Mesenchymal stem cell (in vitro differentiated cells and primary cell): ENCODE measurements around the gene HPS6.

ENCODE experiments used
- DNase-seq: peaks from one replicate; pipeline ENCODE4 v3.0.0-alpha.2; 2013
- H2AFZ ChIP-seq: one replicate; pipeline ENCODE4 v1.6.1; 2013; ENCODE audit warnings: low read depth, mild to moderate bottlenecking, control low read depth, inconsistent platforms, low read length, moderate library complexity
- H2AK5ac ChIP-seq: 2 replicates; pipeline ENCODE4 v1.6.1; 2013; ENCODE audit warnings: low read length, moderate library complexity, mild to moderate bottlenecking, inconsistent platforms; ENCODE audit not compliant: severe bottlenecking
- H2BK120ac ChIP-seq: one replicate; pipeline ENCODE4 v1.6.1; 2013; ENCODE audit warnings: low read depth, mild to moderate bottlenecking, inconsistent platforms, low read length, moderate library complexity
- H2BK12ac ChIP-seq, 2 experiments: one replicate each; pipeline ENCODE4 v1.6.1; 2013; ENCODE audit warnings: inconsistent platforms in 2 of 2, low read length in 2 of 2, mild to moderate bottlenecking in 2 of 2, moderate library complexity in 2 of 2, control low read depth in 1 of 2
- H2BK15ac ChIP-seq: one replicate; pipeline ENCODE4 v1.6.1; 2013; ENCODE audit warnings: mild to moderate bottlenecking, low read depth, inconsistent platforms; ENCODE audit not compliant: poor library complexity, severe bottlenecking
- H2BK5ac ChIP-seq: 2 replicates; pipeline ENCODE4 v1.6.1; 2013; ENCODE audit warnings: low read depth, mild to moderate bottlenecking, low read length, control low read depth, inconsistent platforms; ENCODE audit not compliant: poor library complexity, severe bottlenecking
- H3K14ac ChIP-seq, 2 experiments: one replicate each; pipeline ENCODE4 v1.6.1; 2013; ENCODE audit warnings: inconsistent platforms in 2 of 2, low read length in 2 of 2, control low read depth in 1 of 2, mild to moderate bottlenecking in 1 of 2, moderate library complexity in 1 of 2
- H3K18ac ChIP-seq, 2 experiments: one replicate each; pipeline ENCODE4 v1.6.1; 2013; ENCODE audit warnings: inconsistent platforms in 2 of 2, low read length in 2 of 2, control low read depth in 1 of 2, low read depth in 1 of 2, mild to moderate bottlenecking in 1 of 2
- H3K23ac ChIP-seq, 2 experiments: one replicate each; pipeline ENCODE4 v1.6.1; 2013; ENCODE audit warnings: inconsistent platforms in 2 of 2, low read length in 2 of 2, mild to moderate bottlenecking in 2 of 2, moderate library complexity in 2 of 2, control low read depth in 1 of 2
- H3K27ac ChIP-seq: 2 replicates; pipeline ENCODE4 v1.5.1; 2013; ENCODE audit warnings: mild to moderate bottlenecking, moderate library complexity, low read length, control low read depth, inconsistent platforms; ENCODE audit not compliant: poor library complexity, severe bottlenecking
- H3K27me3 ChIP-seq, 2 experiments: 2 replicates each; pipeline versions ENCODE4 v1.6.1 to v1.7.0; 2013; ENCODE audit warnings: low read length in 2 of 2, mild to moderate bottlenecking in 2 of 2, moderate library complexity in 2 of 2, control low read depth in 1 of 2, inconsistent platforms in 1 of 2; ENCODE audit not compliant: control insufficient read depth in 1 of 2, insufficient read depth in 1 of 2
- H3K36me3 ChIP-seq, 2 experiments: 2 replicates each; pipeline versions ENCODE4 v1.6.1 to v1.7.0; 2013; ENCODE audit warnings: low read length in 2 of 2, control low read depth in 1 of 2, inconsistent platforms in 1 of 2, low read depth in 1 of 2, mild to moderate bottlenecking in 1 of 2; ENCODE audit not compliant: insufficient read depth in 2 of 2, control insufficient read depth in 1 of 2
- H3K4ac ChIP-seq, 2 experiments: one replicate each; pipeline ENCODE4 v1.6.1; 2013; ENCODE audit warnings: inconsistent platforms in 2 of 2, low read length in 2 of 2, mild to moderate bottlenecking in 2 of 2, moderate library complexity in 2 of 2, control low read depth in 1 of 2, low read depth in 1 of 2
- H3K4me1 ChIP-seq: 2 replicates; pipeline ENCODE4 v1.6.1; 2013; ENCODE audit warnings: low read depth, low read length, control low read depth; ENCODE audit not compliant: control insufficient read depth, insufficient read depth
- H3K4me2 ChIP-seq: 2 replicates; pipeline ENCODE4 v1.6.1; 2013; ENCODE audit warnings: low read length, mild to moderate bottlenecking, inconsistent platforms; ENCODE audit not compliant: poor library complexity, severe bottlenecking
- H3K4me3 ChIP-seq, 2 experiments: 2 replicates each; pipeline versions ENCODE4 v1.5.1 to v1.7.0; 2013; ENCODE audit warnings: low read length in 2 of 2, mild to moderate bottlenecking in 2 of 2, control low read depth in 1 of 2, low read depth in 1 of 2; ENCODE audit not compliant: insufficient read depth in 1 of 2
- H3K79me1 ChIP-seq: replicated peaks from 2 replicates; pipeline ENCODE4 v1.6.1; 2013; ENCODE audit warnings: mild to moderate bottlenecking, control low read depth, low read length, inconsistent platforms; ENCODE audit not compliant: poor library complexity, severe bottlenecking
- H3K9ac ChIP-seq: 2 replicates; pipeline ENCODE4 v1.7.0; 2013; ENCODE audit warnings: mild to moderate bottlenecking, low read length, moderate library complexity
- H3K9me3 ChIP-seq: 2 replicates; pipeline ENCODE4 v1.7.0; 2013; ENCODE audit warnings: mild to moderate bottlenecking, low read length; ENCODE audit not compliant: control insufficient read depth
- H4K8ac ChIP-seq: one replicate; pipeline ENCODE4 v1.6.1; 2013; ENCODE audit warnings: inconsistent platforms, mild to moderate bottlenecking, low read length, moderate library complexity
- H4K91ac ChIP-seq: one replicate; pipeline ENCODE4 v1.6.1; 2013; ENCODE audit warnings: mild to moderate bottlenecking, low read length, inconsistent platforms
- WGBS: methylation state at CpG from one replicate; pipeline ENCODE4 v1.1.7; 2013; ENCODE audit warnings: mixed read lengths; 5-methylcytosine and 5-hydroxymethylcytosine counted together

Gene HPS6

DNA sequence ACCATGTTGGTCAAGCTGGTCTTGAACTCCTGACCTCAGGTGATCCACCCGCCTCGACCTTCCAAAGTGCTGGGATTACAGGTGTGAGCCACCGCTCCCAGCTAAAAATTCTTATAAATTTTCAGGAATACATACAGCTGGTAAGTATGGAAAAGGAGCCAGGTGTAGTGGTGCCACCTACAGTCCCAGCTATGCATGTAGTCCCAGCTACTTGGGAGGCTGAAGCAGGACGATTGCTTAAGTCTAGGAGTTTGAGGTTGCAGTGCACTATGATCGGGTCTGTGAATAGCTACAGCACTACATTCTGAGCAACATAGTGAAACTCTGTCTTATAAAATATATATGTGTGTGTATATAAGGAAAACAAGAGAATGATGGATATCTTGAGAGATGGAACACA is 36.0 kb downstream of the HPS6 start:
- no peak for DNase-seq
- peaks cover 3% of the 10 kb centered on the region for H3K4me1 ChIP-seq
- H2BK12ac ChIP-seq, result no peak overlapping the region
- H2BK15ac ChIP-seq, result no peak overlapping the region
- no peak overlapping the region for H3K27ac ChIP-seq
- no peak overlapping the region for H3K4me3 ChIP-seq
- no peak overlapping the region for H4K91ac ChIP-seq
- H3K9ac ChIP-seq, result no peak overlapping the region
- H2AFZ ChIP-seq, result no peak overlapping the region
- H4K8ac ChIP-seq, result no peak overlapping the region
- H3K9me3 ChIP-seq, result no peaks in the 10 kb centered on the region
- 86% methylated on average over 1 of the region's 5 CpGs for WGBS
- H3K23ac ChIP-seq, result no peak overlapping the region
- no peak overlapping the region for H3K4ac ChIP-seq
- H3K14ac ChIP-seq, result no peak overlapping the region
- H2AK5ac ChIP-seq, result no peak overlapping the region
- no peak overlapping the region for H3K4me2 ChIP-seq
- H3K27me3 ChIP-seq, result no peaks in the 10 kb centered on the region
- H3K36me3 ChIP-seq, result peaks cover 19 to 27% of the 10 kb centered on the region in 2 experiments
- no peak overlapping the region for H3K18ac ChIP-seq
- H2BK120ac ChIP-seq, result no peak overlapping the region
- H2BK5ac ChIP-seq, result no peak overlapping the region
- peaks cover 8% of the 10 kb centered on the region for H3K79me1 ChIP-seq

DNA sequence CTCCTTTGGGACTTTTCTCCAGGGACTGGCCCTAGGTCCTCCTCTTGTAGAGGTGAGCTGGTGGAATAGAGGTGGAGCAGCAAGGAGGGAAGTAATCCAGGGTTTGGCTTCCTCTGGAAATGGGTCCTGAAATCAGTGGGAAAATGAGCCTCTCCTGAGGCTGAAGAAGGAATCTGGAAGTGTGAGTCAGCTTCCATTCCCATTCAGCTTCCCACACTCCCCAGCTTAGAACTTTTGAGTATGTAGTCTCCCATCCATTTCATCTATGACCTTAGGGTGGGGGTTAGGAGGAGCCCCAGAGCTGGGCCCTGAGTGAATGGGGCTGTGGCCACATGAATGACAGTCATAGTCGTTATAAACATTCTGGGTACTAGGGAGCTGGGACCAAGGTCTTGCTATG is 37.3 kb downstream of the HPS6 start:
- Histone ChIP-seq H2BK5ac (no peak overlapping the region), H3K27ac (no peak overlapping the region), H3K4me1 (peaks cover 5% of the 10 kb centered on the region), H3K4me2 (no peak overlapping the region), H3K23ac (no peak overlapping the region), H3K4me3 (no peak overlapping the region), H4K8ac (no peak overlapping the region), H4K91ac (no peak overlapping the region), H3K36me3 (peaks cover 31 to 37% of the 10 kb centered on the region in 2 experiments), H2AFZ (no peak overlapping the region), H3K9ac (no peak overlapping the region), H3K9me3 (no peaks in the 10 kb centered on the region), H2BK15ac (no peak overlapping the region), H3K4ac (no peak overlapping the region), H3K79me1 (peaks cover 17% of the 10 kb centered on the region), H3K27me3 (no peaks in the 10 kb centered on the region), H2BK120ac (no peak overlapping the region), H2AK5ac (no peak overlapping the region), H3K14ac (no peak overlapping the region), H2BK12ac (no peak overlapping the region), H3K18ac (no peak overlapping the region)
- DNase-seq, result no peak
- WGBS, result 87% methylated on average over 1 of the region's 1 CpG

DNA sequence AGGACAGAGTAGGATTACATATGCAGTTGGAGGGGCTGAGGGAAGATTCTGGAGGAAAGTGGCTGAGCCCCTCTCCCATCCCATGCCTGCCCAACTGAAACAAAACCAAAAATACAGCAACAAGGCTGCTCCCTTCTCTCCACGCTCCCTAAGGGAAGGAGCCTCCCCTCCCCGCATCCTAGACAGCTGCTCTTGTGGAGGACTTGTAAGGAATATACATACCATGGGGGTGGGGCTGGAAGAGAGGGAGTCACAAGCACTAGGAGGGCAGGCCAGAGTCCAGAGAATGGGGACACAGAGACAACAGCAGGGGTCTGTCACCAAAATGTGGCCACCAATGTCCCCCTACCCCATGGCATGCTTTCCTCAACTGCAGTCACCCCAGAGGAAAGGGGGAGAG is 41.8 kb downstream of the HPS6 start:
- H3K27me3 ChIP-seq, result no peaks in the 10 kb centered on the region
- peaks cover 5% of the 10 kb centered on the region for H3K4me1 ChIP-seq
- no peak overlapping the region for H3K9ac ChIP-seq
- no peak overlapping the region for H3K14ac ChIP-seq
- H3K4me2 ChIP-seq, result no peak overlapping the region
- H3K79me1 ChIP-seq, result peaks cover 48% of the 10 kb centered on the region
- no peak overlapping the region for H2BK12ac ChIP-seq
- no peak overlapping the region for H3K23ac ChIP-seq
- no peak for DNase-seq
- no peak overlapping the region for H4K8ac ChIP-seq
- H2AFZ ChIP-seq, result no peak overlapping the region
- no peak overlapping the region for H3K18ac ChIP-seq
- no peak overlapping the region for H3K4me3 ChIP-seq
- H2BK5ac ChIP-seq, result no peak overlapping the region
- H3K4ac ChIP-seq, result no peak overlapping the region
- no peak overlapping the region for H2BK15ac ChIP-seq
- peaks cover 76 to 79% of the 10 kb centered on the region in 2 experiments for H3K36me3 ChIP-seq
- H4K91ac ChIP-seq, result no peak overlapping the region
- H3K27ac ChIP-seq, result no peak overlapping the region
- WGBS, result 100% methylated on average over 2 of the region's 2 CpGs
- H3K9me3 ChIP-seq, result no peaks in the 10 kb centered on the region
- no peak overlapping the region for H2AK5ac ChIP-seq
- H2BK120ac ChIP-seq, result no peak overlapping the region

DNA sequence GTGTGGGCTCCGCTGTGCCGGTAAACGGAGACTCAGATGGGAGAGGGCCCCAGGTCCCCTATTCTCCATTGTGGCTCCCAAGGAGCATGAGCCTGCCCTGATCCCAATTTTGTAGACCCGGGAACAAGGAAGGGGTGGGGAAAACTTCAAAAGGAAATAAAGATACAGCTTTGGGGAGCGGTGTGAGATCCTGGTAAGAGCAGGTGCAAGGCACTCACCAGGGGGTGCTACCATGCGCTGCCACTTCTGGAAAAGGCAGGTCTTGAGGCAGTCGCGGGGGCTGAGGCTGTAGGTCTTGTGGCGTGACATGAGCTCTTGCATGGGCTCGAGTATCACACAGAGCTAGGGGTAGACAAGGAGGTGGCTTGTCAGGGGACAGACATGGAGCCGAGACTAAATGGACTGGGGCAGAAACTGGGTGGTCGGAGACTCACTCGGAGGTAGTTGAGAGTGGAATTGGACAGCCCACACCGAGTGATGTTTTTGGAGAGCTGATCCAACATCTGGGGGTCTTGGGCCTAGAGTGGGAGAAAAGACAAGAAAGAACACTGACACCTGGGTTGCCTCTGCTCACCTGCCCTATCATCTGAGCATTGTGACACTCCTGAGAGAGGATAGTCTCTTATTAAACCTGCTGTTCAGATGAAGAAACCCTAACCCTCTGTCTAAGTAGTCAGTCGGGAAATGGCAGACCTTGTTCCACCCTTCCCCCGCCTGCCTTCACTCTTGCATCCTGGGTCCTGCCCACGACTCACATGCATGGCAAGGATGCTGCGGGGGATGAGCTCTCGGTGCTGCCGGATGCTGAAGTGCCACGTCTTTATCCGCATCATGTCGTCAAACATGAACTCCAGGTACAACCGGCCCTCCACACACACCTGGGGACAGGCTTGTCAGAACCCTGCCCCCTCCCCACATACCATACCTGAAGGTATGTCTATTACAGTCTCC is 44.3 kb downstream of the HPS6 start:
- Histone ChIP-seq H4K91ac (no peak overlapping the region), H3K36me3 (peaks cover 66 to 71% of the 10 kb centered on the region in 2 experiments), H3K4me2 (peak overlapping the region; percentile 3), H2AFZ (no peak overlapping the region), H2BK12ac (no peak overlapping the region), H3K18ac (no peak overlapping the region), H2AK5ac (no peak overlapping the region), H3K9me3 (no peaks in the 10 kb centered on the region), H3K4me1 (peaks cover 14% of the 10 kb centered on the region), H2BK15ac (no peak overlapping the region), H3K4ac (no peak overlapping the region), H2BK5ac (no peak overlapping the region), H3K23ac (no peak overlapping the region), H3K27me3 (no peaks in the 10 kb centered on the region), H3K27ac (no peak overlapping the region), H3K9ac (no peak overlapping the region), H3K4me3 (no peak overlapping the region), H2BK120ac (no peak overlapping the region), H4K8ac (no peak overlapping the region), H3K79me1 (peaks cover 45% of the 10 kb centered on the region), H3K14ac (no peak overlapping the region)
- no peak for DNase-seq
- 96% methylated on average over 24 of the region's 24 CpGs for WGBS
